Measurements from ENCODE around the gene GP9. TPM values are rescaled to one million over a fixed set of nuclear protein-coding genes. Genes with fewer than 3 reads are reported as not detected.

Gene GP9
- total RNA-seq, 1 donor from 2014 or later: not detected

GRCh38 chr3:129025691-129026435, 34.7 kb upstream of the GP9 start:
- ATAC-seq (ENCODE audit: low read depth) (no peak), DNase-seq (no peak)
- Mint-ChIP-seq H3K4me1 (peaks cover 12% of the 10 kb centered on the region), H3K27ac (peak overlapping the region; percentile 94), H3K9me3 (no peaks in the 10 kb centered on the region), H3K4me3 (peak overlapping the region; percentile 85), H3K27me3 (no peaks in the 10 kb centered on the region), H3K36me3 (ENCODE audit: low read depth) (no peaks in the 10 kb centered on the region)
- ChIA-PET POLR2A (interaction anchor here (0.5 to 3.5 kb wide), 7 partner anchors 10 to 433 kb away, joined by 3 to 45 read pairs (median 5); partner anchors contain the start of genes CFAP92, CNBP and RAB43), CTCF (interaction anchor here (1.3 to 3.4 kb wide), 4 partner anchors 10 to 207 kb away, joined by 5 to 29 read pairs (median 12); partner anchors contain the start of gene CFAP92)
- TF ChIP-seq CTCF (IDR thresholded peaks at IDR 0.05): no peak
- intact Hi-C loops (cut with micrococcal nuclease): loop anchor here (2.0 kb wide), 2 partner anchors 95 to 147 kb away; partner anchors contain the start of genes ACAD9 and RAB43

- ChIA-PET CTCF (interaction anchor here (0.6 to 3.4 kb wide), 6 partner anchors 11 to 219 kb away, joined by 3 to 29 read pairs (median 6); partner anchors contain the start of genes CFAP92 and RAB43), POLR2A (interaction anchor here (0.6 to 3.5 kb wide), 14 partner anchors 11 to 373 kb away, joined by 3 to 45 read pairs (median 4); partner anchors contain the start of genes CFAP92, CNBP, COPG1 and RAB43)
- Mint-ChIP-seq H3K27me3 (no peaks in the 10 kb centered on the region), H3K4me3 (peak overlapping the region; percentile 85), H3K36me3 (ENCODE audit: low read depth) (no peaks in the 10 kb centered on the region), H3K27ac (peak overlapping the region; percentile 94), H3K4me1 (peaks cover 12% of the 10 kb centered on the region), H3K9me3 (no peaks in the 10 kb centered on the region)
- peak; percentile 97 for ATAC-seq (ENCODE audit: low read depth)
- DNase-seq: peak; percentile 83
- no peak for TF ChIP-seq CTCF (IDR thresholded peaks at IDR 0.05)
- intact Hi-C loops (cut with micrococcal nuclease): loop anchor here (1.0 to 2.0 kb wide), 9 partner anchors 11 to 222 kb away; partner anchors contain the start of genes ACAD9, CFAP92, CNBP and COPG1
Observed at GRCh38 chr3:129026728-129027543, 33.6 kb upstream of the GP9 start.

- H3K4me3 Mint-ChIP-seq: peak overlapping the region; percentile 24
- ATAC-seq (ENCODE audit: low read depth) (no peak), DNase-seq (no peak)
- no peak for TF ChIP-seq CTCF (IDR thresholded peaks at IDR 0.05)
- peaks cover 12% of the 10 kb centered on the region for H3K4me1 Mint-ChIP-seq
- intact Hi-C loops (cut with micrococcal nuclease): loop anchor here (1.0 to 2.0 kb wide), 9 partner anchors 11 to 222 kb away; partner anchors contain the start of genes ACAD9, CFAP92, CNBP and COPG1
- H3K9me3 Mint-ChIP-seq: no peaks in the 10 kb centered on the region
- CTCF ChIA-PET: interaction anchor here (1.0 to 3.4 kb wide), 4 partner anchors 11 to 94 kb away, joined by 3 to 29 read pairs (median 12); partner anchors contain the start of genes CFAP92 and RAB43
- no peaks in the 10 kb centered on the region for H3K27me3 Mint-ChIP-seq
- POLR2A ChIA-PET: interaction anchor here (0.6 to 3.5 kb wide), 11 partner anchors 11 to 372 kb away, joined by 3 to 45 read pairs (median 6); partner anchors contain the start of genes CFAP92, COPG1 and RAB43
- no peaks in the 10 kb centered on the region for H3K36me3 Mint-ChIP-seq (ENCODE audit: low read depth)
- no peak overlapping the region for H3K27ac Mint-ChIP-seq
Observed at GRCh38 chr3:129027544-129027880, 33.1 kb upstream of the GP9 start.

- no peaks in the 10 kb centered on the region for H3K36me3 Mint-ChIP-seq (ENCODE audit: low read depth)
- H3K4me1 Mint-ChIP-seq: peaks cover 12% of the 10 kb centered on the region
- intact Hi-C loops (cut with micrococcal nuclease): no loop called here
- H3K27ac Mint-ChIP-seq: peak overlapping the region; percentile 18
- no peak for DNase-seq
- no peak for ATAC-seq (ENCODE audit: low read depth)
- TF ChIP-seq CTCF (IDR thresholded peaks at IDR 0.05): no peak
- H3K9me3 Mint-ChIP-seq: no peaks in the 10 kb centered on the region
- ChIA-PET POLR2A (interaction anchor here (3.5 kb wide), 1 partner anchor 13 kb away, joined by 45 read pairs; no protein-coding TSS in a partner anchor), CTCF (interaction anchor here (1.1 kb wide), 1 partner anchor 25 kb away, joined by 3 read pairs; no protein-coding TSS in a partner anchor)
- no peak overlapping the region for H3K4me3 Mint-ChIP-seq
- peaks cover 3% of the 10 kb centered on the region for H3K27me3 Mint-ChIP-seq
Observed at GRCh38 chr3:129028866-129029265, 31.7 kb upstream of the GP9 start.
